ACC112 (cell line): ENCODE data around the gene SLC9A8.

Source experiments
- H2AFZ ChIP-seq: fragments of 200-600 bp; sonication (generic); one replicate; pipeline ENCODE4 v1.6.0; 2017; ENCODE audit warnings: antibody characterized with exemption, low read length; ENCODE audit not compliant: unreplicated experiment
- H3K27ac ChIP-seq: fragments of 200-600 bp; sonication (generic); 2 replicates; pipeline ENCODE4 v1.5.1; 2014; ENCODE audit warnings: low read depth, mild to moderate bottlenecking, antibody characterized with exemption, low read length, moderate library complexity
- H3K27me3 ChIP-seq: fragments of 200-600 bp; sonication (generic); 2 replicates; pipeline ENCODE4 v1.6.1; 2014; ENCODE audit warnings: mild to moderate bottlenecking, antibody characterized with exemption, low read length, moderate library complexity, mixed read lengths; ENCODE audit not compliant: insufficient read depth
- H3K36me3 ChIP-seq: fragments of 200-600 bp; sonication (generic); 2 replicates; pipeline ENCODE4 v1.6.1; 2016; ENCODE audit warnings: mild to moderate bottlenecking, antibody characterized with exemption, low read length, moderate library complexity, mixed read lengths; ENCODE audit not compliant: insufficient read depth
- H3K4me1 ChIP-seq: fragments of 200-600 bp; sonication (generic); one replicate; pipeline ENCODE4 v1.6.1; 2016; ENCODE audit warnings: low read length, mixed read lengths; ENCODE audit not compliant: insufficient read depth, unreplicated experiment, control insufficient read depth
- H3K4me3 ChIP-seq: fragments of 200-600 bp; sonication (generic); 2 replicates; pipeline ENCODE4 v1.5.1; 2014; ENCODE audit warnings: mild to moderate bottlenecking, low read depth, low read length
- H3K79me2 ChIP-seq: fragments of 200-600 bp; sonication (generic); one replicate; pipeline ENCODE4 v1.6.0; 2016; ENCODE audit warnings: low read length; ENCODE audit not compliant: control insufficient read depth, unreplicated experiment, insufficient read depth

The SLC9A8 gene

DNA sequence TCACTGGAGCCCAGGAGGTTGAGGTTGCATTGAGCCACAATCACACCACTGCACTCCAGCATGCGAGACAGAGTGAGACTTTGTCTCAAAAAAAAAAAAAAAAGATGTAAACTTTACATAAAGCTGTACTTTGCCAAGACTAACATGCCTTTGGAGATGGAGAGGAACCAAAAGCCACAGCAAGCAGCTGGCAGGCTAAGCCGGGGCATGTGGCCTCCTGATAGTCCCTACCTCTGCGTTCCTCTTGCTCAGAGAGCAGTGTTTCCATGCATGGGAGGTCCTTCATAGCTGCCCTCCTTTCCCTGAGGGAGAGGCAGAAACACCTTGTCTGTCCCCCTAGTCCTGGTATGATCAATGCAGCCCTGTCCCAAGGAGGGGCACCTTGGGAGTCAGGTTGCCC is 67.5 kb downstream of the SLC9A8 start:
- no peaks in the 10 kb centered on the region for H3K79me2 ChIP-seq
- no peaks in the 10 kb centered on the region for H3K4me1 ChIP-seq
- H3K27ac ChIP-seq: no peak overlapping the region

DNA sequence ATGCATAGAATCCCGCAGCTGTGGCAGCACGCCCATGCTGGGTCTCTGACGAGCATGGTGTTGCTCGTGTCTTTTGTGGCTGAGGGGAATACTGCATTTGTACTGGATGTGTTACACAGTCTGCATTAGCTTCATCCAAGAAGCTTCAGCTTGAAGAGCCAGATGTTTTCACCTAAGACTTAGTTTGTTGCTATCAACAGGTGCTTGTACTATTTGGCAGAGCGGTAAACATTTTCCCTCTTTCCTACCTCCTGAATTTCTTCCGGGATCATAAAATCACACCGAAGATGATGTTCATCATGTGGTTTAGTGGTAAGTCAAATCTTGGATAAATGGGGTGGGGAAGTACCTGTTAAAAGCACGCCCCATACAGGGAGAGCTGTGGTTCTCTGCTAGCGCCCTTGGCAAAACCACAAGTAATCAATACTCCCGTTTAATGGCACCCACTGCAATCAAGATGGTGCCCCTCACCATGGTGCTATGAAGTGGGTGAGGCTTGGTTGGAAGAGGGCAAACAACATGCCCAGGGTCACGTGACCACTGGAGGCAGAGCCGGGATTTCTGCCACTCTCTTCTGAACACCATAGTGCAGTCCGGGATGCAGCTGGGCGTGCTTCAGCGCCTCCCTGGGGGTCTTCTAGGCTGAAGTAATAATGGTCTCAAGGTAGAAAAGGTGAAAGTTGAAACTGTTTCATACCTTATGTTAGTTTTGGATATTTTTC is 68.3 kb downstream of the SLC9A8 start:
- no peaks in the 10 kb centered on the region for H3K4me1 ChIP-seq

More for the DNA sequence above, 67.5 kb downstream of the SLC9A8 start:
- Histone ChIP-seq H3K36me3 (no peaks in the 10 kb centered on the region), H3K4me3 (no peak overlapping the region), H3K27me3 (no peaks in the 10 kb centered on the region), H2AFZ (no peak overlapping the region)

DNA sequence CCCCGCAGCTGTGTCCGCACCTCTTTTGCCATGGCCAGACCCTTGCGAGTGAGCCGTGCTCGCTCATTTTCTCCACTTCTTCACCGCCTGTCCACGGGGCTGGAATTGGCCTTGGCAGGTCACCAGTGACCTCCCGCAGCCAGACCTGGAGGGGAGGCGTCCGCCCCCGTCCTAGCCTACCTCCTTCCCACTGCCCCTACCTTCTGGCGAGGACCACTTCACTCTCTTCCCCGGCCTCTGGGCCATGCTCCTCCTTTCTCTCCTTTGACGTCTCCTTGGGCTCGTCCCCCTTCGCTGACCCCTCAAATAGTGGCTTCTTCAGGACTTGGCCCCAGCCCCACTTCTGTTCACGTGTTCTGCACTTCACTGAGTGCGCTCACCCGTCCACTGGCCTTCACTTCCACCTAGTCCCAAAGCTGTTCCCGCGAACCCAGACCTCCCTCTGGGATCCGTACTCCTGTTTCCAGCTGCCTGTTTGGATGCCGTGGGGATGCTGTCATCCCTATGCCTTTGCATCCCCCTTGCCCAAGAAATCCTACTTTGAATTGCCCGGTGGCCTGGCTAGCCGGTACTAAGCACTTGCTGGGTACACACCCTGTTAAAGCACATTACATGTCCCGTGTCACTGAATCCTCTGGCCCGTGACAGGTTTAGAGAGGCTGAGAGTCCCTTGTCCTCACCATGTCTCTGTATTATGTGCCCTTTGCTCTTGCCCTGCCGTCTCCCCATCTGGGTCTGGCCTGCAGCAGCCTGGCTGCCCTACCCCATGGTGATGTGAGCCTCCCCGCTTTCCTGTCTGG is 69.7 kb downstream of the SLC9A8 start:
- Histone ChIP-seq H3K27ac (no peak overlapping the region), H3K79me2 (no peaks in the 10 kb centered on the region), H2AFZ (no peak overlapping the region), H3K27me3 (no peaks in the 10 kb centered on the region), H3K4me3 (no peak overlapping the region), H3K36me3 (no peaks in the 10 kb centered on the region), H3K4me1 (peaks cover 4% of the 10 kb centered on the region)

More for the DNA sequence above, 68.3 kb downstream of the SLC9A8 start:
- Histone ChIP-seq H3K27me3 (no peaks in the 10 kb centered on the region), H2AFZ (no peak overlapping the region), H3K79me2 (no peaks in the 10 kb centered on the region), H3K36me3 (no peaks in the 10 kb centered on the region), H3K27ac (no peak overlapping the region), H3K4me3 (no peak overlapping the region)

DNA sequence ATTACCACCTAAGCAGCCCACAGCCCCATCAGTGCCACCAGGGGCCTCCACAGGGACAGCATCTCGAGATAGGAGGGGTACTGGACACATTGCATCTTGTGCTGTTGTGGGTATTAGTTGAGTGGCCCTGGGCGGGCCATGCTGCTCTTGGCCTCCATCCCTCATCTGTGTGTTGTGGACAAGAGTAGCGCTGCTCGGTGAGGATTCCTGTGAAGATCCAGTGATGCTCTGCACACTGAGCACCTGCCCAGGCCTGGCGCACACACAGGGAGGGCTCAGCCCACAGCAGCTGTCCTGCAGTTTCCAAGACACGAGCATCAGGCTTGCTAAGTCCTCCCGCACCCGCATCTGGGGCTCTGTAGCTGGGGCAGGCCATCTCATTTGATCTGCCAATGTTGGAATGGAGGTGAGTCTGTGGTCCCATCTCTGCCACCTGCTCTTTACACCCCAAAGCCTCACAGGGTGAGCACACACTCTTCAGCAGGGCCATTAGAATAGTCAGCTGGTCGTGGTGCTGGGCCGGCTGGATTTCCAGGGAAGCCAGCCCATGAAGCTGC is 70.7 kb downstream of the SLC9A8 start:
- Histone ChIP-seq H2AFZ (no peak overlapping the region), H3K4me1 (peaks cover 13% of the 10 kb centered on the region), H3K27me3 (no peaks in the 10 kb centered on the region), H3K27ac (no peak overlapping the region), H3K36me3 (no peaks in the 10 kb centered on the region), H3K79me2 (no peaks in the 10 kb centered on the region), H3K4me3 (no peak overlapping the region)

DNA sequence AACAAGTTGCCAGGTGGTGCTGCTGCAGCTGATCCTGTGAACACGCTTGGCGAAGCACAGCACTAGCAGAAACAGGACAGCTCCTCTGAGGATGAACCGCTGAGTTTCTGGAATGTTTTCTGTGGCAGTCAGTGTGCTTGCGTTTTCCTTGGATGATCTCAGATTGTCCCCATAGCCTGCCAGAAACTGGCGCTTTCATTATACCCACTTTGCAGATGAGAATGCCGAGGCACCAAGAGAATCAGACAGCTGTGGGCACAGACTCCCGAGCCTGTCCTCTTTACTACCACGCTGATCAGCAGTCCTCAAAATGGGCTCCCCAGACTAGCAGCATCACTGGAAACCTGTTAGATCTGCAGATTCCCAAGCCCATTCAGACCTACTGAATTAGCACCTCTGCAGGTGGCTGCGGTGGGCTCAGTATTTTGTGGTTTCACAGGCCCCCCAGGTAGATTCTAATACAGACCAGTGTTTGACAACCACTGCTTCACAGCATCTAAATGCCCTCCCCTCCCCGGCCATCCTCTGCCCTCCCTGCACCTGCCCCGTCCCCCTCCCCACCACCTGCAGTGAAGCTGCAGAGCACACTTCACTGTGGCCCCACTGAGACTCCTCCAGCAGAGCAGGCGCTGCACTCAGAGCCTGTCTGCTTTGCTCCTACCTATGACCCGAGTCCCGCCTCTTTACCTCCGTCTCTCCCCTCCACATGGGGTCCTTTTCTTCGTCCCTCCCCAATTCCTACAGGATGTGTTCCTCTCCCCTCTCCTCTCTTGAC is 73.1 kb downstream of the SLC9A8 start:
- H3K4me3 ChIP-seq: no peak overlapping the region
- no peaks in the 10 kb centered on the region for H3K79me2 ChIP-seq
- peaks cover 15% of the 10 kb centered on the region for H3K4me1 ChIP-seq
- H2AFZ ChIP-seq: no peak overlapping the region
- H3K36me3 ChIP-seq: no peaks in the 10 kb centered on the region
- H3K27me3 ChIP-seq: no peaks in the 10 kb centered on the region
- no peak overlapping the region for H3K27ac ChIP-seq

DNA sequence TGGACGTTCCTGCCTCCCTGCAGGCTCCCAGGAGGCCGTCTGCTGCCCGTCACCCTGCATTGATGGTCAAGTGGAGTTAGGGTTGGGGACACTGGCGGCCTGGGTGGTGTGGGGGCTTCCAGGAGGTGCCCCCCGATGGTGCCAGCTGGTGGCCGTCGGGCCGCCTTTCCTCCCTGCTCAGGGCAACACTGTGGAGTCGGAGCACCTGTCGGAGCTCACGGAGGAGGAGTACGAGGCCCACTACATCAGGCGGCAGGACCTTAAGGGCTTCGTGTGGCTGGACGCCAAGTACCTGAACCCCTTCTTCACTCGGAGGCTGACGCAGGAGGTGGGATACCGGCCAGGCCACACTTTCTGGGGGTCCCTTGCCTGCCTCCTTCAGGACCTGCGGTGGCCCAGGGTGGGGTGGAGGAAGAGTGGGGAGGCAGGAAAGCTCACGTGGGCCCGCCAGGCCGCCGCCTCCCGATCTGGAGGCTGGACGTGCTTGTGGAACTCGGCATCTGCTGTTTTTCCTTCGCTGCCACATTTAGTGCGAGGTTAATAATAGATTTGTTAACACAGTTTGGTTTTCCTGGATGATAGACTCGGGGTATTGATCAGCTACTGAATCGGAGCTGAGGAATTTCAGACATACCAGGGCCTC is 74.1 kb downstream of the SLC9A8 start:
- H3K36me3 ChIP-seq: no peaks in the 10 kb centered on the region
- no peak overlapping the region for H2AFZ ChIP-seq
- no peak overlapping the region for H3K4me3 ChIP-seq
- H3K79me2 ChIP-seq: no peaks in the 10 kb centered on the region
- H3K27me3 ChIP-seq: no peaks in the 10 kb centered on the region
- H3K4me1 ChIP-seq: peaks cover 15% of the 10 kb centered on the region
- no peak overlapping the region for H3K27ac ChIP-seq

DNA sequence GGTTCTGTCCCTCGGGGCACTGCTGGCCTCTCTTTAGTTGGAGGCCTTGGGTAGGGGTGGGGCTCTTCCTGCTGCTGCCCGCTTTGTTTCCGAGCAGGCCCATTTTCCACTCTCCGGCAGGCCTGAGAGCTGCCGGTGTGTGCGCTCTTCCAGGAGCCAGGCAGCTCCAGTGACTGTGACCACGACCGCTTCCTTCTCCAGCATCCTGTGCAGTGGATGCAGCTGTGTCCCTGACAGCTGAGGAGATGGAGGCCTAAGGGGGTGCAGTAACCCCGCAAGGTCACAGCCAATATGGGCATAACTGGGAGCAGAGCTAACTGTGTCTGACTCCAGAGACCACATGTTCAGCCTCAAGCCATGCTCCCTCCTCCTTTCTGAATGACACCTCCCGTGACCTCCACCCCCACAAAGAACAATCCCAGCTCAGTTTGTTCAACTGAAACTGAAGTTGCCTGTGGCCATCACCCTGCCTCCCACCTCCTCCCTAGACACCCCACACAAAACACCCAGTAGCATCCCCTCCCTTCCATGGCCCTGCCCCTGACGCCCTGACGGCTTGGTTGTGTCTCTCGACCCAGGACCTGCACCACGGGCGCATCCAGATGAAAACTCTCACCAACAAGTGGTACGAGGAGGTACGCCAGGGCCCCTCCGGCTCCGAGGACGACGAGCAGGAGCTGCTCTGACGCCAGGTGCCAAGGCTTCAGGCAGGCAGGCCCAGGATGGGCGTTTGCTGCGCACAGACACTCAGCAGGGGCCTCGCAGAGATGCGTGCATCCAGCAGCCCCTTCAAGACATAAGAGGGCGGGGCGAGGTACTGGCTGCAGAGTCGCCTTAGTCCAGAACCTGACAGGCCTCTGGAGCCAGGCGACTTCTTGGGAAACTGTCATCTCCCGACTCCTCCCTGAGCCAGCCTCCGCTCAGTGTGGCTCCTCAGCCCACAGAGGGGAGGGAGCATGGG is 74.9 kb downstream of the SLC9A8 start:
- Histone ChIP-seq H3K4me3 (no peak overlapping the region), H3K27me3 (no peaks in the 10 kb centered on the region), H3K27ac (no peak overlapping the region), H3K79me2 (no peaks in the 10 kb centered on the region), H2AFZ (no peak overlapping the region), H3K4me1 (peaks cover 18% of the 10 kb centered on the region), H3K36me3 (no peaks in the 10 kb centered on the region)

DNA sequence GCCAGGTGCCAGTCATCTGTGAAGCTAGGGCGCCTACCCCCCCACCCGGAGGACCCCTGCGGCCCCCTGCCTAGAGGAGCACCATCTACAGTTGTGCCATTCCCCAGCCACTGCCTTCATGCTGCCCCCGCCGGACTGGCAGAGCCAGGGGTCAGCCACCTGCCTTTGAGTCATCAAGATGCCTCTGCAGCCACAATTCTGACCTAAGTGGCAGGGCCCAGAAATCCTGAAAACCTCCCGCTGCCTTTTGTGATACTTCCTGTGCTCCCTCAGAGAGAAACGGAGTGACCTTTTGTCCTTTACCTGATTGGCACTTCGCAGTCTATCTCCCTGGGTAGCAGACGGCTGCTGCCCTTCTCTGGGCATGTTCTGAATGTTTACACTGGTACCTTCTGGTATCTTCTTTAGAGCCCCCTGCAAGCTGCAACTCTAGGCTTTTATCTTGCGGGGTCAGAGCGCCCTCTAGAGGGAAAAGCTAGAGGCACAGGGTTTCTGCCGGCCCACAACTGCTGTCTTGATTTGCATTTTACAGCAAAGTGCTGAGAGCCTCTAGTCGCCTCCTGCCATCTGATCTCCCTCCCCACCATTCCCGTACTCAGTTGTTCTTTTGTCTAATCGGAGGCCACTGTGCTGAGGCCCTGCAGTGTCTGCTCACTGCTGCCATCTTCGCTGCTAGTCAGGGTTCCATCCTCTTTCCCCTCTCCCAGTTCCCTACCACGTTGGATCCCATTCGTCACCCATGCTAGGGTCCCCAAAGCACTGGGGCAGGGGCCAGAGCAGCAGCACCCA is 75.8 kb downstream of the SLC9A8 start:
- H3K27me3 ChIP-seq: no peaks in the 10 kb centered on the region
- H3K4me1 ChIP-seq: peaks cover 22% of the 10 kb centered on the region
- no peak overlapping the region for H3K4me3 ChIP-seq
- H2AFZ ChIP-seq: no peak overlapping the region
- no peak overlapping the region for H3K27ac ChIP-seq
- H3K79me2 ChIP-seq: no peaks in the 10 kb centered on the region
- no peaks in the 10 kb centered on the region for H3K36me3 ChIP-seq
